Neural cell (in vitro differentiated cells): ENCODE measurements around the gene NR1I3. TPM values are rescaled to one million over a fixed set of nuclear protein-coding genes. Genes with fewer than 3 reads are reported as not detected.

Source experiments
- H2AFZ ChIP-seq: fragments of 200-600, 300-800 bp; sonication (generic), shearing (Covaris generic); 2 replicates; pipeline ENCODE4 v1.6.0; 2014; ENCODE audit warnings: low read depth, mild to moderate bottlenecking, antibody characterized with exemption, low read length, moderate library complexity
- H3F3A ChIP-seq: fragments of 200-600 bp; shearing (Covaris generic); 2 replicates; pipeline ENCODE4 v1.6.1; 2016; ENCODE audit warnings: mild to moderate bottlenecking, moderate library complexity, mixed read lengths, antibody characterized with exemption, low read length; ENCODE audit not compliant: insufficient read depth, poor library complexity, severe bottlenecking
- H3K27ac ChIP-seq: fragments of 200-600, 300-800 bp; sonication (generic), shearing (Covaris generic); 2 replicates; pipeline ENCODE4 v1.5.1; 2014; ENCODE audit warnings: mild to moderate bottlenecking, low read length, moderate library complexity
- H3K27me3 ChIP-seq: fragments of 300-800, 200-600 bp; sonication (generic), shearing (Covaris generic); 2 replicates; pipeline ENCODE4 v1.6.0; 2014; ENCODE audit warnings: mild to moderate bottlenecking, low read depth, low read length, moderate library complexity; ENCODE audit not compliant: insufficient read depth
- H3K36me3 ChIP-seq: fragments of 300-800, 200-600 bp; sonication (generic), shearing (Covaris generic); 2 replicates; pipeline ENCODE4 v1.5.1; 2014; ENCODE audit warnings: mild to moderate bottlenecking, antibody characterized with exemption, low read length, moderate library complexity; ENCODE audit not compliant: insufficient read depth
- H3K4me2 ChIP-seq: fragments of 300-800, 200-600 bp; sonication (generic), shearing (Covaris generic); 2 replicates; pipeline ENCODE4 v1.6.0; 2014; ENCODE audit warnings: mild to moderate bottlenecking, low read length
- H3K4me3 ChIP-seq: fragments of 300-800, 200-600 bp; sonication (generic), shearing (Covaris generic); 2 replicates; pipeline ENCODE4 v1.5.1; 2014; ENCODE audit warnings: mild to moderate bottlenecking, low read length, moderate library complexity
- H3K79me2 ChIP-seq: fragments of 200-600 bp; shearing (Covaris generic); replicated peaks from 2 replicates; pipeline ENCODE4 v1.6.0; 2014; ENCODE audit warnings: mild to moderate bottlenecking, low read length, moderate library complexity; ENCODE audit not compliant: insufficient read depth
- H3K9ac ChIP-seq: fragments of 300-800, 200-600 bp; sonication (generic), shearing (Covaris generic); 2 replicates; pipeline ENCODE4 v1.6.1; 2016; ENCODE audit warnings: mild to moderate bottlenecking, low read length, mixed read lengths
- H3K9me2 ChIP-seq: fragments of 200-600 bp; shearing (Covaris generic); 2 replicates; pipeline ENCODE4 v1.6.1; 2016; ENCODE audit warnings: mild to moderate bottlenecking, low read length, mixed read lengths; ENCODE audit not compliant: insufficient read depth
- H3K9me3 ChIP-seq: fragments of 200-600, 300-800 bp; sonication (generic), shearing (Covaris generic); 2 replicates; pipeline ENCODE4 v1.6.1; 2016; ENCODE audit warnings: mild to moderate bottlenecking, mixed run types, low read length, moderate library complexity, mixed read lengths
- H4K20me1 ChIP-seq: fragments of 200-600 bp; shearing (Covaris generic); 2 replicates; pipeline ENCODE4 v1.6.1; 2016; ENCODE audit warnings: mild to moderate bottlenecking, mixed run types; ENCODE audit not compliant: insufficient read depth
- CTCF ChIP-seq: fragments of 450-650 bp; IDR thresholded peaks from 2 replicates; pipeline ENCODE4 v1.5.1; 2014; ENCODE audit warnings: antibody characterized with exemption, mild to moderate bottlenecking, moderate library complexity; ENCODE audit not compliant: poor library complexity, severe bottlenecking
- EP300 ChIP-seq: fragments of 450-650 bp; conservative IDR thresholded peaks from 2 replicates; pipeline ENCODE4 v1.6.1; 2014; ENCODE audit warnings: antibody characterized with exemption, mild to moderate bottlenecking, moderate library complexity; ENCODE audit not compliant: poor library complexity, severe bottlenecking
- EZH2 ChIP-seq: fragments of 200-600, 300-800 bp; shearing (Covaris generic), sonication (generic); IDR thresholded peaks from 2 replicates; pipeline ENCODE4 v1.6.1; 2014; ENCODE audit warnings: antibody characterized with exemption, low read length, borderline replicate concordance, mild to moderate bottlenecking; ENCODE audit not compliant: insufficient read depth, poor library complexity, severe bottlenecking
- MXI1 ChIP-seq: fragments of 450-650 bp; conservative IDR thresholded peaks from 2 replicates; pipeline ENCODE4 v1.6.1; 2014; ENCODE audit warnings: antibody characterized with exemption, mild to moderate bottlenecking; ENCODE audit not compliant: poor library complexity, severe bottlenecking
- POLR2AphosphoS5 ChIP-seq: IDR thresholded peaks from 2 replicates; pipeline ENCODE4 v1.6.1; 2012
- RAD21 ChIP-seq: fragments of 450-650 bp; conservative IDR thresholded peaks from 2 replicates; pipeline ENCODE4 v1.6.1; 2014; ENCODE audit warnings: antibody characterized with exemption, mild to moderate bottlenecking, moderate library complexity
- REST ChIP-seq: IDR thresholded peaks from 2 replicates; pipeline ENCODE4 v1.6.1; 2012; ENCODE audit warnings: borderline replicate concordance
- SMC3 ChIP-seq: fragments of 450-650 bp; conservative IDR thresholded peaks from 2 replicates; pipeline ENCODE4 v1.6.1; 2014; ENCODE audit warnings: antibody characterized with exemption, mild to moderate bottlenecking, moderate library complexity; ENCODE audit not compliant: poor library complexity
- TAF1 ChIP-seq: IDR thresholded peaks from 2 replicates; pipeline ENCODE4 v1.6.1; 2012; ENCODE audit warnings: low read depth
- polyA plus RNA-seq: library from polyadenylated mRNA; depleted of rRNA; stranded (reverse); fragments of >200 nt; gene quantifications from 2 replicates; pipeline ENCODE4 v1.2.3, GENCODE V29; 2014

NR1I3 gene
- polyA plus RNA-seq, 1 donor from 2014 or later = not detected

GRCh38 chr1:161229896-161230295 lies 8.1 kb downstream of the NR1I3 start:
- H3K9me3 ChIP-seq = no peaks in the 10 kb centered on the region
- no peaks in the 10 kb centered on the region for H3K27me3 ChIP-seq
- H3F3A ChIP-seq = no peaks in the 10 kb centered on the region
- H3K79me2 ChIP-seq = peaks cover 2% of the 10 kb centered on the region
- H3K4me2 ChIP-seq = no peak overlapping the region
- H2AFZ ChIP-seq = no peak overlapping the region
- no peaks in the 10 kb centered on the region for H3K36me3 ChIP-seq
- H3K4me3 ChIP-seq = no peak overlapping the region
- H3K9me2 ChIP-seq = no peaks in the 10 kb centered on the region
- H4K20me1 ChIP-seq = no peaks in the 10 kb centered on the region
- no peak for TF ChIP-seq POLR2AphosphoS5
- TF ChIP-seq CTCF = no peak
- TF ChIP-seq EP300 = no peak
- no peak for TF ChIP-seq RAD21
- no peak for TF ChIP-seq TAF1
- no peak for TF ChIP-seq EZH2
- no peak for TF ChIP-seq REST
- no peak for TF ChIP-seq MXI1
- TF ChIP-seq SMC3 = no peak
- H3K9ac ChIP-seq = no peak overlapping the region
- H3K27ac ChIP-seq = no peak overlapping the region

- Histone ChIP-seq H3K27ac (no peak overlapping the region), H3K4me3 (peak overlapping the region; percentile 73), H3F3A (no peaks in the 10 kb centered on the region), H4K20me1 (no peaks in the 10 kb centered on the region), H3K36me3 (no peaks in the 10 kb centered on the region), H3K9ac (no peak overlapping the region), H2AFZ (no peak overlapping the region), H3K9me2 (no peaks in the 10 kb centered on the region), H3K4me2 (no peak overlapping the region), H3K9me3 (no peaks in the 10 kb centered on the region), H3K79me2 (peaks cover 2% of the 10 kb centered on the region), H3K27me3 (no peaks in the 10 kb centered on the region)
- TF ChIP-seq TAF1 = no peak
- no peak for TF ChIP-seq CTCF
- TF ChIP-seq EP300 = no peak
- no peak for TF ChIP-seq MXI1
- no peak for TF ChIP-seq EZH2
- TF ChIP-seq SMC3 = no peak
- TF ChIP-seq REST = no peak
Measured at GRCh38 chr1:161228032-161228431, 10.0 kb downstream of the NR1I3 start.
